GM18520 (cell line): ENCODE measurements around the gene KCNQ2.

Source experiments
- ATAC-seq: cut with Tn5 transposase; IDR thresholded peaks from one replicate; pipeline ENCODE4 v1.9.1; 2021; ENCODE audit not compliant: unreplicated experiment

The KCNQ2 gene

DNA sequence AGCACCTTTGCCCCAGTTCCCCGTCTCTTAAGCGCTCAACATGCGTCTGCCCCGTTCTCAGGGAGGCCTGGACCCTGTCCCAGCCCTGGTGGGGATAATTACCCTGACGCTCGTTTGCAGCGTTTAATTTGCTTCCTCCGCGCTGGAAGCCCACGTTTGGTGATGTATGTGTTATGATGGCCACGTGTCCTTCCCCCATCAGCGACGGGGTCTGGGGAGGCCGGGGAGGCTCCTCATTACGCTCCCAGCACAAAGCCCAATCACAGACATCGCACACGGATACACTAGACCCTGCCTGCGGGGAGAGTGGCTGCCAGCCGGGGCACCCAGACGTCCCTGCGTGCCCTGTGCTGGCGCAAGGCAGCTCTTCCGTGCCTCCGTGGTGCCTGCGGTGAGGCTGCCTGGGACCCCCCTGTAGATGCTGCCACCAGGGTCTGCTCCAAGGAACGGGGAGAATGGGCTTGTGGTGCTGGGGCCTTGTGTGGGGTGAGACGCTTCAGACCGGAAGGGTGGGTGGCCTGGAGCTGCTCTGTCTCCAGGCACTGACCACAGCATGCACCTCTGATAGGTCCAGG lies 101.1 kb downstream of the KCNQ2 start:
- no peak for ATAC-seq

DNA sequence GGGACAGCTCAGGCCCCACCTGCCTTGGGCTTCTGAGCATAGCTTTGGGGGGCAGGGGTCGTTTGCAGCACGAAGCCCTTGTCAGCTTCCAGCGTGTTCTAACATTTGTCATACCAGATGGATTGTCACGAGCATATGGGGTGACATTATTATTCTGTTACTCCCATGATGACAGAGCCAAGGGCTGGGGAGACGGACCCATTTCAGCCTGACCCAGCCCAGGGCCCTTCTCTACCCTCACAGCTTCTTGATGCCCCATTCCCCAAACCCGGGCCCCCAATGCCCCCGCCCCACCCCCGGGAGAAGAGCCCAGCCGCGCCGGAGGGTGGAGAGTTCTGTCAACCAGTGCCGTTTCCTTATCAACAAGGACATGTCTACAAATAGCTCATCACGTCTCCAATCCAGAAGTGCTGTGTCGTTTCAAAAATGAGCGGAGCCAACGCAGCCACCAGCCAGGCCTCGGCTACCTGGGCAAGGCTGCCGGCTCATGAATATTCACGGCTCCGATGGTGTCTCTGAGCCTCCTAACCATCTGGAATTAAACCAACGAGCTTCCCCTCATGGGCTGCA lies 101.8 kb downstream of the KCNQ2 start:
- no peak for ATAC-seq

DNA sequence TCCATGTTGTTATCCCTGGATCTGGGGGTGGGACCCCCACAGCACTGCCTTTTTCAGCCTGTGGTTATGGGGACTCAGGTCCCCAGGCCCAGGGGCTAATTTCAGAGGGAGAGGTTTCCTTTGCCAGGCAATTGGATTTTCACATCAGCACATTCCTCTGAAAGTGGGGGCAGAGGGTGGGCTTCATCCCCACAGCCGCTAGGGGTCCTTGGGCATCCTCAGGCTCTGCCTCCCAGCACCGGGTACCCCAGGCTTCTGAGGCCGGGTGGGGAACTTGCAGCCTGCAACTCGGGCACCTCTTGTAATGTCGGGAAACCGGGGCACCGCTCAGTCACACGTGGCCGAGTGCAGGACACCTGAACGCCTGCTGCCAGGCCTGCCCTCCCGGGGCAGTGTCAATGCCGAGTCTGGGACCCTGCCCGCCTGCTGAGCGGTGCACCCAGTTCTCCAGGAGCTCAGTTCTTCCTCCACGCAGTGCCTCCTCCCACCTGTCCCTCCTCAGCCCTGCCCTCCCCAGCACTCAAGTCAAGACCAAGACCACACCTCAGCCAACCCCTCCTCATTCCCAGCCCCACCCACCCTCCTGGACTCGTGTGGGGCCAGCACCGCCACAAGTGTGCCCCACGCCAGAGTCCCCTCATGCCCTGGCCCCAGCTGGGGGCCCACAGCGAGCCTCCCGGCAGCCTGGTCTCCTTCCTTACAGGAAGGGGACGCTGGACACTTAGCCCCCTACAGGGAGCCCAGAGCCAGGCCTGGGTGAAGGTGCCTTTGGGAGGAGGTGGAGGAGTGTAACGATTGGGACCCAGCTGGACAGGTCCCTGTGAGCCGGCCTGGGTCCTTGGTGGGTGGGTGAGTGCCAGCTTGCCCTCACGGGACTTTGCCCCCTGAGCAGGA lies 102.5 kb downstream of the KCNQ2 start:
- ATAC-seq, result no peak

DNA sequence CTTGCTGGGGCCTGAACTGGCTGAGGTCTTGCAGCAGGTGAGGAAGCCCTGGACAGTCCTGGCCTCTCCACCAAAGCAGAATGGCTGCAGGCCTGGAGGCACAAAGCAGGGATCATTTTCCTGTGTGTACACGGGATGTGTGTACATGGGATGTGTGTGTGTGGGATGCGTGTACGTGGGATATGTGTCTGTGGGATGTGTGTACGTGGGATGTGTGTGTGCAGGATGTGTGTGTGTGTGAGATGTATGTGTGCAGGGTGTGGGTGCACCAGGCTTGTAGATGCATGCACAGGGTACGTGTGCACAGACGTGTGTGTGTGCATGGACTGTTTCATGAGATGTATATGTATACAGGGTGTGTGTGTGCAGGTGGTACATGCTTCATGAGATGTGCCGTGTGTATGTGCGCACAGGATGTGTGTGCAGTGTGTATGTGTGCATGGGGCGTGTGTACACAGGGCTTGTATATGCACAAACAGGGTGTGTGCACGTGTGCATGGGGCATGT lies 103.4 kb downstream of the KCNQ2 start:
- no peak for ATAC-seq

DNA sequence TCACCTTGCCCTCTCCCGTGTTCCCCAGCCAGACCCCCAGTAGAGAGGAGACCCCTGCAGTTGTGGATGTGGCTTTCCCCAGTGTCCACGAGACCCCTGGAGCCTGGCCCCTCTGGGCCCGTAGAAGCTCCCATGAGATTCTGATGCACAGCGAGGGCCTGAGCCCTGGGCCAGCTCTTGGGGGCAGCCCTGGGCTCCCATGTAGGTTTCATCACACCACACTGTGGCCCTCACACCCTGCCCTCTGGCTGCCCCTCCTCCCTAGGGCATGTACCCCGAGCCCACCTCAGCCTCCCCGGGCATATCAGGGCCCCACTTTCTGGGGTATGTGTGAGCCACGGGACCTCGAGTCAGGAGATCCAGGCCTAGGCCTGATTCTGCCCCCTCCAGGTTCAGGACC lies 104.3 kb downstream of the KCNQ2 start:
- no peak for ATAC-seq

DNA sequence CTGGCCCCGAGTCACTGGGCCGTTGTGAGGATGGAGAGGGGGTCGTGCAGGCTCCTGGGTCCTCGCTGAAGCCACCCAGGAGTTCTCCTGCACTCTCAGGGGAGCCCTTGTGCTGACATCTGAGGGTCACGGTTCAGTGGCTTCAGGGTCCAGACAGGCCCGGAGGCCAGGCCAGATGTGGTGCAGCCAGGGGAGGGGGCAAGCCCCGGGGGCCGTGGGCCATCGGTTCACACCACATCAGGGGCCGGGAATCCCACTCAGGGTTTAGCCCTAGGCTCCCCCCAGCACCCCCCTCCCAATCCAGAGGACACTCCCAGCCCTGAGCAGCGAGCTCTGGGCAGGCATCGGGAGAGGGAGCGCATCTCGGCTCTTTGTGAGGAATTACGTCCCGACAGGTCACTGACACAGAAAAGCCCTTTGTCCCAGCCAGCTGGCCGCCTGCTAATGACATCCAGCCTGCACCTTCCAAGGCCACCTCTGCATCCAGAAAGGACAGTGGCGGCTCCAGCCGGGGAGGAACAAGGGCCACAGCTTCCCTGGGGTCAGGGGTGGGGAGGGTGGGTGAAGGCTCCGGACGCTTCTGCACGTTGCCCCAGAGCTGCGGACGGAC lies 104.9 kb downstream of the KCNQ2 start:
- ATAC-seq, result no peak

DNA sequence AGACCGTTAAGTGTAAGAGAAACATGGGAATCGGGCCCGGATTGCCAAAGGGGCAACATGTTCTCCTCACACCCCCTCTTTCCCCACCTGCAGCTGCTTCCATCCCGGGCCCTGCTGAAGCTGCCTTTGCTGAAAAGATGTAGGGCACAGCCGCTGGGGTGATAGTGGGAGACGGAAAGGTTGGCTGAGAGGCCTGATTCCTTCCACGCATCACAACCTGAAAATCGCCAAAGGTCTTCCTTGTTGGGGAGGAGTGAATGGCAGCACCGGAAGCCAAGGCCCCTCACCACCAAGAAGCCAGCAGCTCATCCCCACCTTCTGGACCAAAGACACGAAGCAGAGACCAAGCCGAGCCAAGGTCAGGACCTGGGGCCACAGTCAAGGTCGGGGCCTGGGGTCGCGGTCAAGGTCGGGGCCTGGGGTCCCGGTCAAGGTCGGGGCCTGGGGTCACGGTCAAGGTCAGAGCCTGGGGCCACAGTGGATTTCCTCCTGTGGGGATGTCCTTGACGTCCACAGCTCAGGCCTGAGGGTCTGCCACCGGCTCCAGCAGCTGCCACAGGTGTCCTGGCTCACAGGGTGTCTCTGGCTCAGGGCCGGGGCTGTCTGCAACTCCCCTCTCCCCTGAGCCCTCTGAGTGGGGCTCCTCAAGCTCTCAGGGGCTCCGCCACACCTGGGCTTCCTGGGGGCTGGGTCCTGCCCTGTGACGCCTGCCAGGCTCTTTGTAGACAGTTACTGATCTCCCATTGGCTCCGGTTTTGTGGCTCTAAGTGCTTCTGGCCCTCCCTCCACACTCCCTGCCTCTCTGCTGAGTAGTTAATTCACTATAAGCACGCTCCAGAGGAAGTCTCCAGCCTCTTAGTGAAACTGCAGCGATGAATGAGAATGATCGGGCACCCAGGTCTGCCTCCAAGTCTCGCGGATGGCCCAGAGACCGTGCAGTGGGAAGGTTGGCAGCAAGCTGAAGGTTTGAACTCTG lies 105.8 kb downstream of the KCNQ2 start:
- ATAC-seq, result no peak

DNA sequence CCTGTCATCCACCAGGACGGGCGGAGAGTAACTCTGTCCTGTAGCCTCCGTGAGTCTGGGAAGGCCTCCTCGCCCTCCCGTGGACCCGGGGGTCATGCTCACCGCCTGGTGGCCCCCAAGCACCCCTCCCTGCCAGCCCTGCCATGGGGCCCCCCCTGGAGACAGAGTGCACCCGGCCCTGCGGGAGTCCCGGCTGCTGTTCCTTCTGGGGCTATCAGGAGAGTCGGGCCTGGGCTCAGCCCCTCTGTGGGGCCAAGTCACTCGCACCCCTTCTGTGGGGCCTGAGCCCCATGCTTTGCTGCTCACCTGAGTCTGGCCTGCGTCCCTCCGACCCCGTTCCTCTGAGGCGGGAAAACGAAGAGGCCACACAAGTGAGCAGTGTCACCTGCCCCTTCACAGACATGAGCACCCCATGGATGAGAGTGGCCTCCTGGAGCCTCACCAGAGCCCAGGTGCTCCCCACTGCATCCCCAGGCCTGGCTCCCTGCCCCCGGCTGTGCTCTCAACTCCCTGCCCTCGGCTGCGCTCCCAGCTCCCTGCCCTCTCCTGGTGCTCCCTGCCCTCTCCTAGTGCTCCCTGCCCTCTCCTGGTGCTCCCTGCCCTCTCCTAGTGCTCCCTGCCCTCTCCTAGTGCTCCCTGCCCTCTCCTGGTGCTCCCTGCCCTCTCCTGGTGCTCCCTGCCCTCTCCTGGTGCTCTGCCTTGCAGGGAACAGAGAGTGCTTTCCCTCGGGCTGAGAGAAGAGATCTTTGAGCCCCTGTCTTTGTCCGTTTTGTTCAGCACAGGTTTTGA lies 106.7 kb downstream of the KCNQ2 start:
- ATAC-seq, result no peak

DNA sequence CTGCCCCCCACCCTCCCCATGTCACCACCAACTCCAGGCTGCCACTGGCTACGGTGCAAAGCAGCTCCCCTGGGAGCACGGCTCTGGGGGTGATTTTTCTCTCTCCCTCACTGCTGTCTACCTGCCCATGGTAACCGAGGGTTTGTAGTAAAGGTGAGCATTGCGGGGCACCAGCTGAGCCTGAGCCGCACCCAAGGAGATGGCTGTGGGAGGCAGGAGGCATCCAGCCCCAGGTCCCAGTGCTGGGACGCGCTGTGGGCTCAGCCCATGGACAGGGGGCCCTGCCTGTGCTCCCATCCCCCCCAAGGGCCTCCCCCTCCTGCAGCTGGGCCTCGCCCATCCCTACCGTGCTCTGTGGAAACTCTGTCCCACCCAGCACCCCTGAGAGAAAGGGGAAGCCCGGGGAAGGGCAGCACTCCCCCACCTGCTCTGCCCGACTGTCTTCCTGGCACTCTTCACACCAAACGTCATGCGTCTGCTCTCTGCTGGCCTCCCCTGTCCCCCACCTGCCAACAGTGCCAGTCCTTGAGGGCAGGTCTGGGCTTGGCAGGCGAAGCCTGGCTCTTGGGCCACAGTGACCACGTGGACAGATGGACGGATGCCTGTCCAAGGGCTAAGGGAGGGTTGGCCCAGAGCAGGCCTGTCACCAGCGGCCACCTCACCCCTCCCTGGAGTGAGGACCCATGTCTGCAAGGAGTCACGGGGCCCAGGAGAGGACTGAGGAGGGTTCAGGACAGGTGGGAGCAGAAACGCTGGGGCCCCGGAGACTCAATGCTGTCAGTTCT lies 107.5 kb downstream of the KCNQ2 start:
- ATAC-seq, result no peak

DNA sequence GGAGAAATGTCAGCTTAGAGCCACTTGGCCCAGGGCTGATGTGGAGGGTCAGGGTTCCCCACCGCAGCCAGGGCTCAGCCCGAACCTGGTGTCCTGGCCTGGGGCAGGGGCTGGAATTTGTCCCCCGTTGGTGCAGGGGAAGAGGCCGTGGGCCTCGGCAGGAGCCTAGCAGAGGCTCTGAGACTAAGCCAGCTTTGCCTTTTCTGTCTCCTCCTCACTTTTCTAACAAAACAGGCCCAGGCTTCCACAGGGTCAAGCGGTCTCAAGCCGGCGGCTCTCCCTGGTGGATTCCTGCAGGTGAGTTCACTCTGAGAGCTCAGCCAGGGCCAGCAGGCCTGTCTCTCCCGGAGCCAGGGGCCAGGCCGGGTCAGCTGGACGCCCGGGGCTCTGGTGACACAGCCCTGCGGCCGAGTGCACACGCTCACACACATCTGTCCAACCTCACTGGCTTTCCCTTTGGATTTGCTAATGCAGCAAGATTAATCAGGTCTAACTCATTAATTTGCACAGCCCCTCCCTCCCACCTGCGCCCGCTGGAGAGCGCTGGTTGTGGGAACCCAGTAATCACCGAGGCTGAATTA lies 108.4 kb downstream of the KCNQ2 start:
- no peak for ATAC-seq

DNA sequence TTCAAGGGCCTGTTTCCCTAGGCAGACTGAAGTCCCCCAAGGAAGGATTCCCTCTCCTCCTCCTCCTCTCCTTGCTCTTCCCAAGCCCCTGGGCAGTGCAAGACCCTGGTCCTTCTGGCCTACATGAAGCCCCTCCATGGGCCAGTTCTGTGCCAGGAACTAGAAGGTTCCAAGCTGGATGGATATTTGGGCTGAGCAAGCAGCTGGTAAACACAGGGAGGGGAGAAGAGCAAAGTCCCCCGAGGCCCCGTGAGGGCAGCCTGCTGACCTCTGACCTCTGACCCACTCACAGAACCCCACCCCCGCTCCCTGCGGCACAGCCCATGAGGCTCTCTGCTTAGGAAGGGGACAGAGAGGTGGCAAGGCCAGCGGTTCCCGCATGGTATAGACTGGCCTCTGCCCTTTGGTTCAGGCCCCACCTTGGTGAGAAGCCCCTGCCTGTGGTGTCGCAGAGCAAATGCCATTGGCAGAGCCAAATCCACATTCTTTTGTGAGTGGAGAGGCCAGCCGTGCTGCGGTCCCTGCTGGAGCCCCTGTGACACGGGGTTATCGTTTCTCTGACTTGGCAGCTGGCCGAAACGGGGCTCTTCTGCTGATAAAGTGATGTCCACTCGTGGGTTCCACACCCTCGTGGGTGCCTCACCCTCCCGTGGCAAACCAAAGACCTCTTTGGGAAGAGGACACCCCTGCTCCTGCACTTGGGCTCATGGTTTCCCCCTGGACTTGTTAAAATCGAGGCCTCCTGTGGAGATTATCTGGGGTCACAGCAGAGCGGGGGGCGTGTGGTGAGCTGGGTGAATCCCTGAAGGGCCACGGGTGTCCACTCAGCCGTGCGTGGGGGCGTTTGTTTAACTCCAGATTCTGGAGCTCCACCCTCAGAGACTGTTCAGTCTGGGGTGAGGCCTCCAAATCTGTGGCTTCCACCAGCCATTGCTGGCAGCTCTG lies 109.2 kb downstream of the KCNQ2 start:
- no peak for ATAC-seq

DNA sequence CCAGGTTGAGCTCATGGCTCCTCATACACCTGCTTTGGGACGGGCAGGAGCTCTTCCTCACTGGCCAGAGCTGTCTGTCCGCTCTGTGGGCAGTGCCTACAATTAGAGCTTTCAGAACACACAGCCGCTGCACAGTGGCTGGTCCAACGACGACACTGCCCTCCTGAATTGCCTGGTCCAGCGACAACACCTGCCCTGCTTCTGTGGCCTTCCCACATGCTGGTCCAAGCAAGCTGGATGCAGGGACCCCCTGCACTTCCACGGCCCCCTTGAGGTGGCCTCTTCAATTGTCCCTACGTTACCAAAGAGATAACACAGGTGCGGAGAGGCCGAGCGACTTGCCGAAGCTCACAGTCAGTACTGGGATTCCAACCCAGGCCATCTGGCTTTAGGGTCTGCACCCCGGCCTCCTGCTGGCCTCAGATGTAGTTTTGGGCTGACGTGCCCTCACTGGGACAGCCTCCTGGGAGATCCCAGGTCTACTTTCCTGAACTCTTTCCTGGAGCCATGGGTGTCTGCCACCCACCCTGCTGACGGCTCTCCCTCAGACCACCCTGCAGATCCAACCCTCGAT lies 109.9 kb downstream of the KCNQ2 start:
- no peak for ATAC-seq

DNA sequence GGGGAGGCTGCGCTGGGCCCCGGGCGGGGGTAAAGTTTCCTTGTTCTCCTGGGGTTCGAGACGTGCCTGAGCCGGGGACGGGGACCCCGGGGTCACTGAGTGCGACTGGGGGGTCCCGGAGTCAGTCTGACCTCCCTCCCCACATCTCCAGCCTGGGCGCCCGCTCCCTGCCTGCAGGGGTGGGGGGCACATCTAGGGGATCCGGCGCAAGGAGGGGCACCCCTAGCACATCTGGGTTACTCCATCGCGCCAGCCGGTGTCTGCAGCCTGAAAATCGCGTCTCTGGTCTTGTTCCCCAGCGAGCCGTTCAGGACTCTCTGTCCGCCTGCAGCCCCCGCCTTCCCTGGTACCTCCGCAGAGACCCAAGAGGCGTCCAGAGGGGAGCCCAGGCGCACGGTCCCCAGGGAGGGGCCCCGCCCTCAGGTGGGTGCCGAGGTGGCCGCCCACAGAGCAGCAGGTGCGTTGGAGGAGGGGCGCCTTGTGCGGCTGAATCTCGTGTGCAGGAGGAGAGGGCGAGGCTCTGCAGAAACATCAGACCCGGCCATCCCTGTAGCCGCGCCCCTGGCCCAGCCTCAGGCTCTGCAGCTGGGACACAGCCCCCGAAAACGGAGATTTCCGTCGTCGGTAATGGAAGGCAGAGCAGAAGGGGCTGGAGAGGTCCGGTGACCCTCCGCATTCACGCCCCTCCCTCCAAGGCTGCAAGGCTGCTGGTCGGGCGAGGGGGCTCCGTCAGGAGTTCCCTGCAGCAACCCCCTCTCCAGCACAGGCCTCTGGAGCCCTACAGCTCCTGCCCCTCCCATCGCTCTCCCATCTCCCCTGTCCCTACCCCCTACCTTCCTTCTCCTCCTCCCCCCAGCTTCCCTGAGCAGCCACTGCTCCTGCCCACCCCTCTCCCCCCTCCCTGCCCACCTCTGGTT lies 110.7 kb downstream of the KCNQ2 start:
- no peak for ATAC-seq

DNA sequence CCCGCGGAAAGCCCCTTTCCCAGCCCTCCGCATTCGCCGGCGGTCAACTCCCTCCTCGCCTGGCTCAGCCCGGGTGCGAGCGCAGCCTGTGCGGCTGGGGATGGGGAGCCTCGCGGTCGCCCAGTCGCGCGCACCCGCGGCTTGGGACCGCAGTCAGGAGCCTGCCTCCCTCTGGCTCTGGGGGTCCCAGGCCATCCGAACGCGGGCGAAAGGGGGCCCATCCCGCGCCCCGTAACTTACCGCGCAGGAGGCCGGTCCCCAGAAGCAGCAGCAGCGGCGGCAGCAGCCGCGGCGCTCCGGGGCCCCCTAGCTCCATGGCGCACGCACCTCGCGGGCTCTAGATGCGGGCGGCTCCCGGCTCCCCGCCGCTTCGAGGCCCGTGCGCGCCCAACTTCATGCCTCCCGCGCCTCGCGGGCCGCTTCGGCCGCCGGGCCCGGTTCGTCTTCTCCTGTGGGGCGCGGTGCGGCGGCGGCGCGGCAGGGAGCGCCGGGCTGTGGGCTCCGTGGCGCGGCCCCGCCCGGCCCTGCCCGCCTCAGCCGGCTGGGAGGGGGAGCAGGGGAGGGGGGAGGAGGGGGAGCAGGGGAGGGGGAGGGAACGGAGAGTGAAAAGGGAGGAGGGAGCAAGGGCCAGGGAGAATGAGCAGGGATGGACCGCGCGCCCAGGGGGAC lies 111.5 kb downstream of the KCNQ2 start, which contains the start of gene CHRNA4:
CHRNA4 (minus strand) TSS at position 500 of the 669 bp plus-strand sequence; CDS start at position 316, 184 bp downstream.
- no peak for ATAC-seq
